Peyer's patch (tissue), 4 donors: Measurements from ENCODE around the gene EEF1AKMT3.

Experiments used
- POLR2A ChIP-seq, 2 donors: fragments of 450-650 bp; IDR thresholded peaks; one replicate each; pipeline ENCODE4 v1.5.1; 2017; ENCODE audit warnings: antibody characterized with exemption in 2 of 2, mild to moderate bottlenecking in 2 of 2, moderate library complexity in 2 of 2
- TF ChIP-seq, protein P1 (sequence below), 6 experiments: fragments of 450-650 bp in 4 of 6; fragments of 200-600 bp in 2 of 6; sonication (generic) in 1 of 6; IDR thresholded peaks; one replicate each; pipeline ENCODE4 v1.5.1; 2017 to 2019; ENCODE audit warnings: antibody characterized with exemption in 6 of 6, mild to moderate bottlenecking in 3 of 6, moderate library complexity in 1 of 6

DNA sequence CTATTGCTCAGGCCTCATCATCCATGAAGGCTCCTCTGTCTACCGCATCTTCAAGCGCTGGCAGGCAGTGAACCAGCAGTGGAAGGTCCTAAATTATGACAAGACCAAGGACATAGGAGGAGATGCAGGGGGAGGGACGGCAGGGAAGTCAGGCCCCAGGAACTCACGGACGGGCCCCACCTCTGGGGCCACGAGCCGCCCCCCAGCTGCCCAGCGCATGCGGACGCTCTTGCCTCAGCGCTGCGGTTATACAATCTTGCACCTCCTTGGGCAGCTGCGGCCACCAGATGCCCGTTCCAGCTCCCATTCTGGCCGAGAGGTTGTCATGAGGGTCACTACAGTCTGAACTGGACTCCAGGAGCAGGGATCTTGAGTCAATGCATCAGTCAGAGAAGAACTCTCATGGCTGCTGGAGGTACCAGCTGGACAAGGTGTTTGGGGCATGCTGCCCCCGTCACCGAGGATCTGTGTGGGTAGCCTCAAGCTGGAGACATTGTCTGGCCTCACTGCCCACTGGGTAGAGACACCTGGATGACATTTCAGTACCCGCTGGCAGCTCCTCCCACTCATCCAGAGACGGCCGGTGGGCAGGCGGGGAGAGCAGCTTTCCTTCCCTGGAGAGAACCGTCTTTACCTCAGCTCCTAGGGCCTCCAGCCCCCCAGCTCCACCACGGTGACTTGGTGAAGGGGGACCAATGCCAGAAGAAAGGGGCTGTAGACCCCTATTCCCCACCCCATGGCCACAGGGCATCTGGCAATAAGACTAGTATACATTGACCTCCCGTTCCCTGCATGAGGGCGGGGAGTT, 13.7 kb upstream of the EEF1AKMT3 start:
- no peak for TF ChIP-seq POLR2A (IDR thresholded peaks at IDR 0.05)
- TF ChIP-seq, protein P1, sequence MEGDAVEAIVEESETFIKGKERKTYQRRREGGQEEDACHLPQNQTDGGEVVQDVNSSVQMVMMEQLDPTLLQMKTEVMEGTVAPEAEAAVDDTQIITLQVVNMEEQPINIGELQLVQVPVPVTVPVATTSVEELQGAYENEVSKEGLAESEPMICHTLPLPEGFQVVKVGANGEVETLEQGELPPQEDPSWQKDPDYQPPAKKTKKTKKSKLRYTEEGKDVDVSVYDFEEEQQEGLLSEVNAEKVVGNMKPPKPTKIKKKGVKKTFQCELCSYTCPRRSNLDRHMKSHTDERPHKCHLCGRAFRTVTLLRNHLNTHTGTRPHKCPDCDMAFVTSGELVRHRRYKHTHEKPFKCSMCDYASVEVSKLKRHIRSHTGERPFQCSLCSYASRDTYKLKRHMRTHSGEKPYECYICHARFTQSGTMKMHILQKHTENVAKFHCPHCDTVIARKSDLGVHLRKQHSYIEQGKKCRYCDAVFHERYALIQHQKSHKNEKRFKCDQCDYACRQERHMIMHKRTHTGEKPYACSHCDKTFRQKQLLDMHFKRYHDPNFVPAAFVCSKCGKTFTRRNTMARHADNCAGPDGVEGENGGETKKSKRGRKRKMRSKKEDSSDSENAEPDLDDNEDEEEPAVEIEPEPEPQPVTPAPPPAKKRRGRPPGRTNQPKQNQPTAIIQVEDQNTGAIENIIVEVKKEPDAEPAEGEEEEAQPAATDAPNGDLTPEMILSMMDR (IDR thresholded peaks at IDR 0.05) = no peak
